Astrocyte of the cerebellum (primary cell): ENCODE data around the gene RIMS1.

ENCODE experiments used
- DNase-seq: peaks from one replicate; pipeline ENCODE4 v3.0.0-alpha.2; 2011; ENCODE audit warnings: low read depth
- H3K4me3 ChIP-seq: 2 replicates; pipeline ENCODE4 v1.5.1; 2011; ENCODE audit warnings: mild to moderate bottlenecking, low read depth, low read length, moderate library complexity
- CTCF ChIP-seq: IDR thresholded peaks from 2 replicates; pipeline ENCODE4 v1.5.1; 2012; ENCODE audit warnings: low read length, low read depth, moderate library complexity, mild to moderate bottlenecking; ENCODE audit errors: missing control alignments
- in situ Hi-C: cut with HindIII; loops from 2 replicates; pipeline ENCODE4 v1.10.0; 2017; ENCODE audit warnings: low sequenced_read_pairs

RIMS1 gene

GRCh38 chr6:72425003-72425681, 538.8 kb downstream of the RIMS1 start:
- peak; percentile 67 for DNase-seq
- in situ Hi-C loops, result no loop called here
- no peak overlapping the region for H3K4me3 ChIP-seq
- no peak for TF ChIP-seq CTCF

GRCh38 chr6:72440611-72441010, 554.3 kb downstream of the RIMS1 start:
- no peak overlapping the region for H3K4me3 ChIP-seq
- no peak for TF ChIP-seq CTCF
- in situ Hi-C loops, result no loop called here
- no peak for DNase-seq

DNA sequence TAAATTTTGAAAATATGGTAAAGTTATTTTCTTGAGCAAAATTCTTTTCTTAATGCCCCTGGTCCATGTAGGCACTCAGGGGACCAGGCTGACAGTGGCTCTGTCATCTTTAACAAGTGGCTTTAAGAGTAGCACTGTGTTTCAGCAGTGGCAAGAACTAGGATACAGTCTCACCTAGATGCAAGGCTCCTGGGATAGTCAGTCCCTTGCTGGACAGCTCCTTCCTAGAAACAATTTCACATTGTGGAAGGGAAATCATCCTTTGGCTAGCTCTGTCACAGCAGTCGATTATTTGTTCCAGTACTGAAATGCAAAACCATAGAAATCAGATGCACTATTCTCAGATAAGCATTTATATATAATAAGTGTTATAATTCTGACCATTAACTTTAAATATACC, 560.1 kb downstream of the RIMS1 start:
- DNase-seq, result no peak
- no peak for TF ChIP-seq CTCF
- in situ Hi-C loops, result no loop called here

More for the DNA sequence above, 560.1 kb downstream of the RIMS1 start:
- H3K4me3 ChIP-seq, result no peak overlapping the region
